ENCODE measurements around the gene ITK. TPM values are rescaled to one million over a fixed set of nuclear protein-coding genes. Genes with fewer than 3 reads are reported as not detected.
"Not testable (repeated sequence)": the region's sequence is repeated elsewhere in the genome, so short reads cannot be mapped to it uniquely, and the experiment has no call there.

The ITK gene
- total RNA-seq, 4 donors from 2014 or later, result 0.78 to 5.2 (median 2.1) TPM

DNA sequence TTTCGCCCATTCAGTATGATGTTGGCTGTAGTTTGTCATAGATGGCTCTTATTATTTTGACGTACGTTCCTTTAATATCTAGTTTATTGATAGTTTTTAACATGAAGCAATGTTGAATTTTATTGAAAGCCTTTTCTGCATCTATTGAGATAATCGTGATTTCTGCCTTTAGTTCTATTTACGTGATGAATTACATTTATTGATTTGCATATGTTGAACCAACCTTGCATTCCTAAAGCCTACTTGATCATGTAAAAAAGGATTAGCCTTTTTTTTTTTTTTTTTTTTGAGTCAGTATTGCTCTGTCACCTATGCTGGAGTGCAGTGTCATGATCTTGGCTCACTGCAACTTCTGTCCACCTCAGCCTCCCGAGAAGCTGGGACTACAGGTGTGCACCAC is 25.1 kb downstream of the ITK start:
- WGBS, 2 donors, result 77% methylated on average over 6 of the region's 6 CpGs
- intact Hi-C loops (cut with DNase I; ENCODE audit: low total_unique reads), result no loop called here
- no peak overlapping the region for H3K4me3 ChIP-seq (ENCODE audit: low read depth, poor library complexity, severe bottlenecking)
- TF ChIP-seq CTCF (IDR thresholded peaks at IDR 0.05) (no peak), POLR2A (IDR thresholded peaks at IDR 0.05) (no peak)
- DNase-seq (ENCODE audit: low spot score in 2 of 2), result no peak

GRCh38 chr5:157210652-157211051 is 30.0 kb downstream of the ITK start:
- DNase-seq (ENCODE audit: low spot score in 2 of 2); intact Hi-C loops (cut with DNase I; ENCODE audit: low total_unique reads); H3K4me3 ChIP-seq (ENCODE audit: low read depth, poor library complexity, severe bottlenecking): not testable (repeated sequence)
- 77 to 79% methylated on average over 1 of the region's 1 CpG for WGBS, 2 donors

- no peak for TF ChIP-seq CTCF (IDR thresholded peaks at IDR 0.05)
- TF ChIP-seq POLR2A (IDR thresholded peaks at IDR 0.05), result no peak
- no peak overlapping the region for H3K4me3 ChIP-seq (ENCODE audit: low read depth, poor library complexity, severe bottlenecking)
- intact Hi-C loops (cut with DNase I; ENCODE audit: low total_unique reads), result no loop called here
- no peak for DNase-seq (ENCODE audit: low spot score in 2 of 2)
- 75 to 86% methylated on average over 5 of the region's 5 CpGs for WGBS, 2 donors
These were observed 31.7 kb downstream of the ITK start for GRCh38 chr5:157212307-157212706.

GRCh38 chr5:157213527-157214243 is 33.0 kb downstream of the ITK start:
- intact Hi-C loops (cut with DNase I; ENCODE audit: low total_unique reads), result no loop called here
- TF ChIP-seq POLR2A (IDR thresholded peaks at IDR 0.05), result no peak
- TF ChIP-seq CTCF (IDR thresholded peaks at IDR 0.05), result no peak

GRCh38 chr5:157214415-157214814 is 33.8 kb downstream of the ITK start:
- no peak overlapping the region for H3K4me3 ChIP-seq (ENCODE audit: low read depth, poor library complexity, severe bottlenecking)
- intact Hi-C loops (cut with DNase I; ENCODE audit: low total_unique reads), result no loop called here
- TF ChIP-seq POLR2A (IDR thresholded peaks at IDR 0.05) (no peak), CTCF (IDR thresholded peaks at IDR 0.05) (no peak)
- DNase-seq (ENCODE audit: low spot score in 2 of 2), result no peak

More at GRCh38 chr5:157213527-157214243, 33.0 kb downstream of the ITK start:
- H3K4me3 ChIP-seq (ENCODE audit: low read depth, poor library complexity, severe bottlenecking), result no peak overlapping the region
- DNase-seq (ENCODE audit: low spot score in 2 of 2), result no peak
- WGBS, 2 donors, result 86 to 88% methylated on average over 7 of the region's 7 CpGs

- H3K4me3 ChIP-seq (ENCODE audit: low read depth, poor library complexity, severe bottlenecking), result no peak overlapping the region
- intact Hi-C loops (cut with DNase I; ENCODE audit: low total_unique reads), result no loop called here
- 85 to 90% methylated on average over 10 of the region's 10 CpGs for WGBS, 2 donors
- DNase-seq (ENCODE audit: low spot score in 2 of 2), result no peak
- TF ChIP-seq POLR2A (IDR thresholded peaks at IDR 0.05), result no peak
- TF ChIP-seq CTCF (IDR thresholded peaks at IDR 0.05), result no peak
These were observed 34.3 kb downstream of the ITK start for GRCh38 chr5:157214861-157215513.
